NK-92 (cell line): ENCODE data around the gene MAPK1.
"Not testable (repeated sequence)": the region's sequence is repeated elsewhere in the genome, so short reads cannot be mapped to it uniquely, and the experiment has no call there.

ENCODE experiments used
- DNase-seq: peaks from one replicate; lab custom pipeline; 2025; ENCODE audit not compliant: unreplicated experiment; lab: John Stamatoyannopoulos, UW

The MAPK1 gene

GRCh38 chr22:21728270-21728669 lies 139.2 kb downstream of the MAPK1 start:
- no peak for DNase-seq

GRCh38 chr22:21727768-21728167 lies 139.7 kb downstream of the MAPK1 start:
- no peak for DNase-seq

- no peak for DNase-seq
These were observed 140.3 kb downstream of the MAPK1 start for GRCh38 chr22:21727159-21727558.

- DNase-seq, result no peak
These were observed 140.8 kb downstream of the MAPK1 start for GRCh38 chr22:21726650-21727049.

GRCh38 chr22:21725956-21726649 lies 141.3 kb downstream of the MAPK1 start:
- no peak for DNase-seq

GRCh38 chr22:21724496-21724895 lies 142.9 kb downstream of the MAPK1 start:
- DNase-seq, result not testable (repeated sequence)

GRCh38 chr22:21721195-21721852 lies 146.1 kb downstream of the MAPK1 start:
- not testable (repeated sequence) for DNase-seq

GRCh38 chr22:21720191-21720859 lies 147.1 kb downstream of the MAPK1 start:
- DNase-seq, result not testable (repeated sequence)

- DNase-seq, result no peak
These were observed 148.4 kb downstream of the MAPK1 start for GRCh38 chr22:21719024-21719423.

- no peak for DNase-seq
These were observed 148.9 kb downstream of the MAPK1 start for GRCh38 chr22:21718499-21718898.

GRCh38 chr22:21716395-21717122 lies 150.9 kb downstream of the MAPK1 start:
- DNase-seq, result not testable (repeated sequence)

- no peak for DNase-seq
These were observed 152.7 kb downstream of the MAPK1 start for GRCh38 chr22:21714786-21715185.

GRCh38 chr22:21714059-21714770 lies 153.2 kb downstream of the MAPK1 start:
- DNase-seq, result no peak

GRCh38 chr22:21713428-21714058 lies 153.9 kb downstream of the MAPK1 start:
- DNase-seq, result no peak

GRCh38 chr22:21712751-21713427 lies 154.6 kb downstream of the MAPK1 start:
- no peak for DNase-seq

GRCh38 chr22:21711851-21712250 lies 155.6 kb downstream of the MAPK1 start:
- DNase-seq, result no peak

- no peak for DNase-seq
These were observed 157.3 kb downstream of the MAPK1 start for GRCh38 chr22:21710156-21710555.

GRCh38 chr22:21709688-21710087 lies 157.8 kb downstream of the MAPK1 start:
- DNase-seq, result no peak

GRCh38 chr22:21708960-21709359 lies 158.5 kb downstream of the MAPK1 start:
- no peak for DNase-seq

GRCh38 chr22:21707677-21708076 lies 159.8 kb downstream of the MAPK1 start:
- DNase-seq, result no peak
